ENCODE results near the gene GLIS2.

The GLIS2 gene

GRCh38 chr16:4295581-4295980, 20.3 kb upstream of the GLIS2 start:
- in situ Hi-C loops (cut with MboI; ENCODE audit: low sequenced_read_pairs) = no loop called here

GRCh38 chr16:4297480-4297879, 18.4 kb upstream of the GLIS2 start:
- in situ Hi-C loops (cut with MboI; ENCODE audit: low sequenced_read_pairs) = no loop called here

- in situ Hi-C loops (cut with MboI; ENCODE audit: low sequenced_read_pairs) = no loop called here
These were observed 16.9 kb upstream of the GLIS2 start for GRCh38 chr16:4298761-4299522.

GRCh38 chr16:4301177-4301576, 14.7 kb upstream of the GLIS2 start:
- in situ Hi-C loops (cut with MboI; ENCODE audit: low sequenced_read_pairs) = no loop called here

GRCh38 chr16:4301968-4302367, 13.9 kb upstream of the GLIS2 start:
- in situ Hi-C loops (cut with MboI; ENCODE audit: low sequenced_read_pairs) = no loop called here

GRCh38 chr16:4303973-4304372, 11.9 kb upstream of the GLIS2 start:
- in situ Hi-C loops (cut with MboI; ENCODE audit: low sequenced_read_pairs) = no loop called here

- in situ Hi-C loops (cut with MboI; ENCODE audit: low sequenced_read_pairs) = no loop called here
These were observed 9.2 kb upstream of the GLIS2 start for GRCh38 chr16:4306470-4307214.

- in situ Hi-C loops (cut with MboI; ENCODE audit: low sequenced_read_pairs) = no loop called here
These were observed 8.4 kb upstream of the GLIS2 start for GRCh38 chr16:4307215-4308037.

GRCh38 chr16:4309102-4309832, 6.6 kb upstream of the GLIS2 start:
- in situ Hi-C loops (cut with MboI; ENCODE audit: low sequenced_read_pairs) = no loop called here

GRCh38 chr16:4309833-4310266, 6.0 kb upstream of the GLIS2 start:
- in situ Hi-C loops (cut with MboI; ENCODE audit: low sequenced_read_pairs) = no loop called here

GRCh38 chr16:4313563-4314531, 2.0 kb upstream of the GLIS2 start:
- in situ Hi-C loops (cut with MboI; ENCODE audit: low sequenced_read_pairs) = no loop called here

GRCh38 chr16:4314532-4315185, 1.2 kb upstream of the GLIS2 start:
- in situ Hi-C loops (cut with MboI; ENCODE audit: low sequenced_read_pairs) = no loop called here

- in situ Hi-C loops (cut with MboI; ENCODE audit: low sequenced_read_pairs) = no loop called here
These were observed 419 bp downstream of the GLIS2 start for GRCh38 chr16:4316108-4316863.

- in situ Hi-C loops (cut with MboI; ENCODE audit: low sequenced_read_pairs) = no loop called here
These were observed 1.1 kb downstream of the GLIS2 start for GRCh38 chr16:4316864-4317531.

- in situ Hi-C loops (cut with MboI; ENCODE audit: low sequenced_read_pairs) = no loop called here
These were observed 1.9 kb downstream of the GLIS2 start for GRCh38 chr16:4317532-4318450.

GRCh38 chr16:4318451-4318910, 2.6 kb downstream of the GLIS2 start:
- in situ Hi-C loops (cut with MboI; ENCODE audit: low sequenced_read_pairs) = no loop called here

- in situ Hi-C loops (cut with MboI; ENCODE audit: low sequenced_read_pairs) = no loop called here
These were observed 3.1 kb downstream of the GLIS2 start for GRCh38 chr16:4318967-4319366.
